DMS114 treated with DMSO at 0.1 percent for 48 hours (cell line): ENCODE results near the gene PIF1.

Experiments
- DNase-seq: peaks from one replicate; lab custom pipeline; 2025; ENCODE audit not compliant: unreplicated experiment; lab: John Stamatoyannopoulos, UW

Gene PIF1, protein sequence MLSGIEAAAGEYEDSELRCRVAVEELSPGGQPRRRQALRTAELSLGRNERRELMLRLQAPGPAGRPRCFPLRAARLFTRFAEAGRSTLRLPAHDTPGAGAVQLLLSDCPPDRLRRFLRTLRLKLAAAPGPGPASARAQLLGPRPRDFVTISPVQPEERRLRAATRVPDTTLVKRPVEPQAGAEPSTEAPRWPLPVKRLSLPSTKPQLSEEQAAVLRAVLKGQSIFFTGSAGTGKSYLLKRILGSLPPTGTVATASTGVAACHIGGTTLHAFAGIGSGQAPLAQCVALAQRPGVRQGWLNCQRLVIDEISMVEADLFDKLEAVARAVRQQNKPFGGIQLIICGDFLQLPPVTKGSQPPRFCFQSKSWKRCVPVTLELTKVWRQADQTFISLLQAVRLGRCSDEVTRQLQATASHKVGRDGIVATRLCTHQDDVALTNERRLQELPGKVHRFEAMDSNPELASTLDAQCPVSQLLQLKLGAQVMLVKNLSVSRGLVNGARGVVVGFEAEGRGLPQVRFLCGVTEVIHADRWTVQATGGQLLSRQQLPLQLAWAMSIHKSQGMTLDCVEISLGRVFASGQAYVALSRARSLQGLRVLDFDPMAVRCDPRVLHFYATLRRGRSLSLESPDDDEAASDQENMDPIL

DNA sequence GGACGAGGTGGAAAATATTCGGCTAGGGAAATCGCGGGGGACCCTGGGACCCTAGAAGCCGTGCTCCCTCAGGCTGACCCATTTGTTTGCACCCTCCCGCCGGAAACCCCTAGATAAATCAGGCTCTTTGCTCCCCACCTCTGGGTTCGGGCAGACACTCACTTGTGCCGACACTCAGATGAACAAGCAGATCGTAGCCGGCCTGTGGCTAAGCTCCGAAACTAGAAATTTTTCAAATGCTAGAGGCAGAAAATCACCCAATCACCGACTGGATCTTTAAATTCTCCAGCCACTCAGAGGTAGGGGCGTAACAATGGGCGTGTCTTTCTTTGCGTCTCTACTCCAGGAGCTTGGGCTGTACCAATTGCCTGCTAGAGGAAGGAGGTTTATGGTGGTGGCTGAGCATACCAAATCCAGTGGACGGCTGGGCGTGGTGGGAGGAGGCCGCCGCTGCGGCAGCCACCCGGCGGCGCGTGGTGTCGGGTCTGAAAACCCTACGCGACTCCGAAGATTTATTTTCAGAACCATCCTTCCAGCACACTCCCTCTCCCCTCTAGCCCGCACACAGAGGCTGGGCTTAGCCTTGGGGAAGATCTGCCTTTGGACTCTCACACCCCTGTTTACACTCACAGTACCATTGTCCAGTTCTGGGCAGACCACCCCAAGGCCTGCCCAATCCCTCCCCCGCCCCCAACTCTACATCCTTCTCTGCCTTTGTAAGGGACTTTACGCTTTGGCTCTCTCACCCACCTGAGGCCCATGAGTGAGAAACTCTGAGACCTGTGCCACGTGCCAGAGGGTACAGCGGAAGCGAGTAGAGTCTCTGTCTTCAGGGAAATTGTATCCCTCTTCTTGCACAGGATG is at the start of gene PIF1:
TSS of gene PIF1 (minus strand) at position 217 of the 864 bp plus-strand sequence. CDS start 1,312 bp downstream, outside the sequence.
- DNase-seq: peak; percentile 100

DNA sequence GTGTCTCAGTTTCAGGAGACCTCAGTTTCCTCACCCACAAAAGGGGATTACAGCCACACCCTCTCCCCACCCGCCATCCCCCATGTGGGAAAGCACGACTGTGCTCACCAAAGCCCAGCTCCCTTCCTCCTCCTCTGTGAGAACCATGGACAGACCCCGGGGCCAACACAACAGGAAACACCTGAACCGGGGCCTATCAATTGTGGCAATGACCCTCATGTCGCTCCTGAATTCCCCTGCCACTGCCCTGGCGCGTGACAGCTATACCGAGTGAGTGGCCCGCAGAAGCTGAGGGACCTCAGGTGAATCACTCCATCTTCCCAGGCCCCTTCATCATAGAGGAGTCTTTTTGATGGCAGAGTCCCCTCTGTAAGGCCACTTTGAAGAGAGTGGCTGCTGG is 44.9 kb upstream of the PIF1 start:
- no peak for DNase-seq

DNA sequence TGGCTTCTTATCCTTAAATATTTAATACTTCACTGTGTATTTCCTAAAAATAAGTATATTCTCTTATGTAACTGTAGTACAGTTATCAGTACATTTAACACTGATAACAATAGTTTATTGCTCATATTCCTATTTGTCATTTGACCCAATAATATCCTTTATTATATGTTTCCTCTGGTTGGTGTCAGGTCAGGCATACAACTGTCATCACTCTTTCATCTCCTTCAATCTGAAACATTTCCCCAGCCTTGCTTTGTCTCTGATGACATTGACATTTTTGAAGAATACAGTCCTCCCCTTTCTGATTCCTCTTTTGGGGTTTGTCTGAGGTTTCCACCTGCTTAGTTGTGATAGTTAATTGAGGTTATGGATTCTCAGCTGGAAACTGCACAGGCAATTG is 44.1 kb upstream of the PIF1 start:
- no peak for DNase-seq

DNA sequence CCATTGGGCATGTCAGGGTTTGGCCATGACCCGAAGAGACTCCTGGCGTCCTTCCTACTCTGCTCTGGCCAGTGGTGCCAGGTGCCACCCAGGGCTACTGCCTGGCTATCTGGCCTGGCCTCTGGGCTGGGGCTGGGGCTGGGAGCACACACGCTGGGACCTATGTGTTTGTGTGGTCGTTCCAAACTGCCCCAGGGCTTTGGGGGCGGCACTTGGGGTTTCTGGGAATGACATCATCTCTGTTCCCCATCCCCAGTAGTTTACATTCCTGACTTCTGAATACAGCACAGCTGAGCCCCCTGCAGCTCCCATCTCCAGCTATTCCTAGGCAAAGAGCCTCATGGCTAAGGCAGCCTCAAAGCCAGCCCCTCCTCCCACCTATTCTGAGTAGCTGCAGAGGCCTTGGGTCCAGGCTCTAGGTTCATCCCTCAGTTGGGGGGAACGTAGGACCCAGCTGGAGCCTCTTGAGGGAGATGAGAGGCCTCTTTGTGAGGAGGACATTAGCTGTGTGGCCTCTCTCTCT is 40.6 kb upstream of the PIF1 start:
- no peak for DNase-seq

DNA sequence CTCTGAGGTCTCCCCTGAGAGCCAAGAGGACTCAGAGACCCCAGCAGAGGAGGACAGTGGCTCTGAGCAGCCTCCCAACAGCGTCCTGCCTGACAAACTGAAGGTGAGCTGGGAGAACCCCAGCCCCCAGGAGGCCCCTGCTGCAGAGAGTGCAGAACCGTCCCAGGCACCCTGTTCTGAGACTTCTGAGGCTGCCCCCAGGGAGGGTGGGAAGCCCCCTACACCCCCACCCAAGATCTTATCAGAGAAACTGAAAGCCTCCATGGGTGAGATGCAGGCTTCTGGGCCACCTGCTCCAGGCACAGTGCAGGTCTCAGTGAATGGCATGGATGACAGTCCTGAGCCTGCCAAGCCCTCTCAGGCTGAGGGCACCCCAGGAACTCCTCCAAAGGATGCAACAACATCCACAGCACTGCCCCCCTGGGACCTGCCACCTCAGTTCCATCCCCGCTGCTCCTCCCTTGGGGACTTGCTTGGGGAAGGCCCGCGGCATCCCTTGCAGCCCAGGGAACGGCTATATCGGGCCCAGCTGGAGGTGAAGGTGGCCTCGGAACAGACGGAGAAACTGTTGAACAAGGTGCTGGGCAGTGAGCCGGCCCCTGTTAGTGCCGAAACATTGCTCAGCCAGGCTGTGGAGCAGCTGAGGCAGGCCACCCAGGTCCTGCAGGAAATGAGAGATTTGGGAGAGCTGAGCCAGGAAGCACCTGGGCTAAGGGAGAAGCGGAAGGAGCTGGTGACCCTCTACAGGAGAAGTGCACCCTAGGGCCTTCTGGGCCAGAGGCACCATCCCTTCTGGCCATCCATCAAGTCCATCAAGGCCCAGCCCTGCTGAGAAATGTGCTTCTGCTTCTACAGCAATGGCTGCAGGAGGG is 39.9 kb upstream of the PIF1 start:
- DNase-seq: no peak

DNA sequence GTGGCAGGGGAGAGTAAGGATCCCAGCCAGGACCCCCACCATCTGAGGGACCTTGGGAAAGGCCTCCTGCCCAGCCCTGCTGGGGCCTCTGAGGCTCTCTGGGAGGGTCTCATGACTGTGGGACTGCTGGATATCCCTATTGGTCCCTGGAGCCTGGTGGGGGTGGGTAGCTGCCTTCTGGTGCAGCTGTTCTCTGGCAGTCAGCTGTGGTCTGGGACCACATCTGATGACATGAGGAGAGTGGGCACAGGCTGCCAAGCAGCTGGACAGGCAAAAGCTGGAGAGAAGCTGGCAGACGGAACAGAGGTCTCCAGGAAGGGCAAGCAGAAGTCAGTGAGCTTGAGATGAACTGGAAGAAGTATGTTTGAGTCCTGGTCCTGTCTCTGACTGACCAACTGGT is 38.6 kb upstream of the PIF1 start:
- no peak for DNase-seq

DNA sequence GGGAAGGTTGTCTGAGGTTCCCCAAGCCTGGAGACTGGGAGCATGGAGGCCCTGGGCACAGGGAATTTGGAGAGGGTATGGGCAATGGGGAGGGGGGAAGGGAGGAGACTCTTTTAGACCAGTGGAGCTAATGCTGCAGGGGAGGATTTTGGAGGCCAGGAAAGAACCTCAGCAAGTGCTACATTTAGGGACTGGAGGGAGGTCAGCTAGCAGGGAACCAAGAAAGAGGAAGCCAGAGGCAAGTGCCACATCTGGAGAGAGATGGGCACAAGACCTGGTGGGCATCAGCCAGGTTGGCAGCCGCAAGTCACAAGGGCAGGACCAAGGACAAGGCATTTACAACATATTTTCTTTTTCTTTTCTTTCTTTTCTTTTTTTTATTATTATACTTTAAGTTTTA is 37.0 kb upstream of the PIF1 start:
- no peak for DNase-seq

DNA sequence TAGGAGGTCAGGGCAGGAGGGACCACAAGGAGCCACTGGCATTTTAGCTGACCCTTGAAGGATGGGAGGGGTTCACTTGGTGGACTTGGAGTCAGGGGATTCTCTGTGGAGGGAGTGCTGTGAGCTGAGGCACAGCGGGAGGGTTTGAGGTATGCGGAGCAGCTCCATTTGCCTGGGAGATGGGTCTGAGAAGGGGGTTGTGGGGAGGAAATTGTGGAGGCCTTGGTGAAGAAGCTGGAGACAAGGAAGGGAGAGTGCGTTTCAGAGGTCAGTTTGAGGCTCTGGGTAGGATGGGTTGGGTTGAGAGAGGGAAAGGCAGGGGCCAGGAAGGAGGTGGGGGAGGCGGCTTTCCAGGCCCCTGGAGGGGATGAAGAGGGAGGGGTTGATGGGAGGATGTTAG is 36.5 kb upstream of the PIF1 start:
- no peak for DNase-seq

DNA sequence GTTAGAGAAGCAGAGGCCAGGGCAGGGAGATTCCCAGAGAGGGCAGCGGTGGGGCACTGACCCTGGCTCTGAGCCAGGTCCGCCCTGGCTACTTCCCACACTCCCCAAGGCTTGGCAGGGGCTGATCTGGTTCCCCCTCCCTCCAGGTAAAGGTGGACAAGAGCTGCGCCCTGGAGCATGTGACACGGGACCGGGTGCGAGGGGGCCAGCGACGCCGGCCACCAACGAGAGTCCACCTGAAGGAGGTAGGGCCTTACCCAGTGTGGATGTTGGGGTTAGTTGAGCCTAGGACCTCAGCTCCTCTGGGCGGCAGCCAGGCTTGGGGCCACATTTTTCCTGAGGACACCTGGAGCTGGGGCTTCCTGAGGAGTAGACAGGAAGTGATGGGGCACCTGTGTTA is 35.9 kb upstream of the PIF1 start:
- no peak for DNase-seq

DNA sequence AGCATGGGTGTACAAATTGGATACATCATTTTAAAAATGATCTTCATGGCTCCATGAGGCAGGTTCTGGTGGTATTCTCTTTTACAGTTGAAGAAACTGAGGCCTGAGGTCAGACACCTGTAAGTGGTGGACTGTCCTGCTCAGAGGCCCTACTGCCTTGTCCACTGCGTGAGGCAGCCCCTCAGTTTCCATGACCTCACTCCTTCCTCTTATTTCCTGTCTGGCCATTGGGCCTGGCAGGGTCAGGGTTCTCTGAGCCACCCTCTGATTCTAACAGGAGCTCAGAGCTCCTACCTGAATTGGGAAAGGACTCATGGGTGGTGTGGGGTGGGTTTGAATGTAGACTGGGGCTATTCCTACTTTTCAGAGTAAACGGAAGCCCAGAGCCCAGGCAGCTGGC is 33.8 kb upstream of the PIF1 start:
- no peak for DNase-seq

DNA sequence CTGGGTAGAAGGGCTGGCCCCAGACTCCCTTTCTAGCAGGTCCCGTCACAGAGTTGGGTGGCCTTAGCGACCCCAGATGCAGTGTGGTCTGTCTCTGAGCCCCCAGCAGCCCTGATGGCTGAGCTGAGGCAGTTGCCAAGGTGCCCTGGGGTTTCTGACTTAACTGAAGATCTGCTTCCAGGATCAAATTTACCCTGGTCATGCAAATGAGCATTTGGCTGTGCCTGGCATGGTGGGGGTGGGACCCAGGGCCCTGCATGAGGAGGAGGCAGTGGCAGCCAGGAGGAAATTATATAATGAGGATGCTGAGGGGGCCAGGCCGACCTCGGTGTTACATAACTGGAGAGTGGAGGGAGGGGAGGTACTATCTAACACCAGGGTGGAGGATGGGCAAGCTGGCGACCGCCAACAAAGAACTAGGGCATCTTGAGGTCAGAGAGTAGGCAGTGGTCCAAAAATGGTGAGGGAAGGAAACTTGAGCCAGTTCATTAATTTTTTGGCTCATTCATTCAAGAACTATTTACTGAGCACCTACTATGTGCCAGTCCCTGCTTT is 32.7 kb upstream of the PIF1 start:
- DNase-seq: no peak

DNA sequence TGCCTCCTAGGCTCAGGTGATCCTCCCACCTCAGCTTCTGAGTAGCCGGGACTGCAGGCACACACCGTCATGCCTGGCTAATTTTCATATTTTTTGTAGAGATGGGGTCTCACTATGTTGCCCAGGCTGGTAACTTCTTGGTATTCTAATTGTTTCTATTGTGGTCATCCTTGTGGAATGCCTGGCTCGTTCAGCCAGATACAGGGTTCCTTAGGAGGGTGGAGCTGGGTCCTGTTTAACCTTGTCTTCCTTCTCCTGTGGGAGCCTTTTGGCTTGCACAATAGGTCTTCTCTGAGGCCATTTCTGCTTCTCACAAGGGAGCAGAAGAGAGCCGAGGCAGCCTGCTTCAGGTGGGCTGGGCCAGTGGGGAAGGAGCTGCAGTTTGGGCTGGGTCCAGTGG is 32.0 kb upstream of the PIF1 start:
- DNase-seq: no peak

DNA sequence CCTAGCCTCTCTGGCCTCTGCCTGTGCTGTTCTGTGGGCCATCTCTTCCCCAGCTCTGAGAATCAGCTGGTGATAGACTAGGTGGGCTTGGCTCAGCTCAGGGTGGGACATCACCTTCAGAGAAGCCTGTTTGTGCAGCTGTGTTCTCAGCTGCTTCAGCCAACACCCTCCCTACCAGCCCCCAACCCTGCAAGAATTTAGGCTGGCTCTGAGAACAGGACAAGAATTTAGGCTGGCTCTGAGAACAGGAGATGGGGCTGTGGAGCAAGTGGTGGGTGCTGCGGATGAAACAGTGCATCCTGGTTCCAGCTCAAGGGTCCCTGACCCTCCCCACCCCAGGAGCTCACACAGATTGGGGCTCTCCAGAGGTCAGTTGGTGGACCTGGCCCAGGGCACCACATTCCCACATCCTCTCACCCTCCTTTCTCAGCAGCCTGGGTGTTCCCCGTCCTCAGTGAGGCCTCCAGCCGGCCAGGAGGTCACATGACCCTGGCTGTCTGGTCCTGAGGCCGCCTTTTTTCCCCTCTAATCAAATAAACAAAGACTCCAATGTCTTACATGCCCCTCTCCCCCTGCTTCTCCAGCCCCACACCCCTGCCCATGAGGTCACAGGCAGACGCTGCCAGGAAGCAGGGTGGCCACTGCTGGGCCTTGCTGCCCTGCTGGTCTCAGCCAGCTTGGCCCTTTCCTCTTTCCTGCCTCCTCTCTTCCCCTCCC is 31.1 kb upstream of the PIF1 start:
- no peak for DNase-seq

DNA sequence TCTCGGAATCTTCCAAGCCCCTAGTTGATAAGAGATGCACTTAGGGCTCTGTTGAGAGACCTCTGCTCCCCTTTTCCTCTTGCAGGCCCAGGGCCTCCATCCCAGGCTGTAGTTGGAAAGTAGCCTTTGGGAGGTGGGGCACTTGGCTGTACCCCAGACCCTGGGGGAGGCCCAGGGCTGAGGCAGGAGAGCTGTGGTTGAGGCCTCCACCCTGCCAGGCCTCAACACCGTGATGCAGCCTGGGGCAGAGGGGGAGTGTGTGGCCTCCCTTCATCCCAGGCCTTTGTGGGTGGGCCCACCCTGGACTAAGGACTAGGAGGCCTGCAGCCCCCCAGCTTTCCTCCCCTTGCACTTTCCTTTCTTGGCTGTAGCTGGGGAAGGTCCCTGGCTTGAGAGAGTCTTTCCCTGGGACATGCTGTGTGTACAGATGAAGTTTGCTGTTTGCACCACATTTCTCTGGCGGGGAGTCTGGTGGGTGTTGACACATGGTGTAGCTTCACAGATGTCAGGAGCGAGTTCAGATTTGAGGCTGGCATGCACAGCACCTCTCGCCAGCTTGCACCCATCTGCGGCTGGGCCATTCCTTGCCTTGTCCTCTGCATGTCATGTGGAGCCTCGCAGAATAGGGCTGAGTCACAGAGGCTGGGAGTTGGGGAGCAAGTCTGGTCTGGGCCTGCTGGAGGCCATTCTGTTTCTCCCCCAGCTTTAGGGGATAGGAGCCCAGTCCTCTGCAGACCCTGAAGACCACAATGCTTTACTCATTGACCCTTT is 29.9 kb upstream of the PIF1 start:
- DNase-seq: no peak

DNA sequence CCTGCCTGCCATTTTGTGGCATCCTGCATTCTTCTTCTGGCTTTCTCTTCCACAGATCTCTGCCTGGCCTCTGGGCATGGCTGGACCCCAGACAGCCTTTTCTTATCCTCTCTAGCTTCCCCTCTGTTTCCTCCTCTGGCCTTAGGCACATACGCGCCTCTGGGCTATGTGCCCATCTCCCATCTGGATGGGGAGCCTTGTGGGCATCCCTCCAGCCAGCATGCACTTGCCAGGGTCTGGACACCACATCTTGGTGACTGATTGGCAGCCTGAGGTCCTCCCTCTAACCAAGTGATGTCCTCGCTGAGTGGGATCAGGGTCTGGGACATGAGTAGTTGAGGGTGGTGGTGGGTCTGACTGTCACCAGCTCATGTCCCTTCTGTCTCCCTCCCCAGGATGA is 29.1 kb upstream of the PIF1 start:
- DNase-seq: no peak

DNA sequence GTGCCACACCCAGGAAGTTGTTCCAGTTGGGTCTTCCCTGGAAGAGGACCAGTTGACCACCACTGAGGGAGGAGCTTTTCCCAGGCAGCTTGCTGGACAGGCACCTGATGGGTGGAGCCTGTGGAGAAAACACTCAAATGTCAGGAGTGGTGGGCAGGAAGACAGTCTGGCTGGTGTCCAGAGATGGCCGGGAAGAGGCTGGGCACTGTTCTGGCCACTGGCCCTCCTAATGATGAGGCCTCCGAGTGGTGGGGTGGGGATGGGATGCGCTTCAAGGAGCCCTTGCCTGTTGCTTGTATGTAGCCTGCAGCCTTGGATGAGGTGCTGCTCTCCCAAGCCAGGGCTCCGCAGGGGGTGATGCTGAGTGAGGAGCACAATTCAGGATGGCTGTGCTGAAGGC is 28.6 kb upstream of the PIF1 start:
- DNase-seq: no peak

DNA sequence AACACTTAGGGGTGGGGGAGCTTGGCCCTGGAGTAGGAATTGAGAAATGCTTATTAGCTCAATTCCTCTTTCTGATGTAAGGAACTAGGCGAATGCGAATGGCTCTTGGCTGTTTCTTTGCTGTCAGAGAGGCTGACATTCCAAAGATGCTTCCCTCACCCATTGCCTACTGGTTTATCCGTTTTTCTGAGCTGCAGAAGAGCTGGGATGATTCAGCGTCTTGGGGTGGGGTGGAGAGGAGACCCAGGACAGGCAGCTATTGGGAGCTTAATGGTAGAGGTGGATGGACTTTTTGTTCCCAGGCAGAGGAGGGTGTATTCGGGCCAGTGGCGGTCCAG is 26.0 kb upstream of the PIF1 start:
- no peak for DNase-seq

DNA sequence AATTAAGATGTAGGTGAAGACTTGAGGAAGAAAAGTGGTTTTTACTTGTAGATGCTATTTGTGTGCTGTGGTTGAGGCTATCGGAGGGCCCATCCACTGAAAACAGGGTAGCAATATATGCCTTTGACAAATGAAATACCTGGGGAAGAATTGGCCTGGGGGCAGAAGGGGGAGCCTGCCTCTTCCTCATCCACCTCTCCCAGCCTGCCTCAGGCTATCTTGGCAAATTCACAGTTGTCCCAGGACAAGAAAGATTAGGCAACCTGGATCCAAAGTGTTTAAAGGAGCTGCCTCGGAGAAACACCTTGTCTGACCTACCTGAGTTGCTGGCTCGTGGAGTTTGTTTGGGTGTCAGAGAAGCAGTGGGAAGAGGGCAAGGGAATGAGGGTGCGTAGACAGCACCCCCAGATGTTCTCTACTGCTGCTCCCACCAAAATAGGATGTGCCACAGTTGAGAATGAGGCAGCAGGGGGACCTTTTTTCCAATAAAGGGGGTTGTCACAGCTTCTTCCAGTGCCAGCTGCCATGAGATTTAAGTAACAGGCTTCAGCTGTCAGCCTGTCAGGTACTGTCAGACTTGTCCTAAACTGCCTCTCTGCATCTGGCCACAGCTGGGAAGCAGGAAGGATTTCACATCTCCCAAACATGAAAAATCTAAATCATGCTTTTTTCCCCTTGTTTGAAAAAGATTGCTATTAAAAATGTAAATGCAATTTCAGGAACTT is 25.5 kb upstream of the PIF1 start:
- no peak for DNase-seq
